Measurements from ENCODE around the gene GGA2.

GRCh38 chr16:23501291-23501690 lies 9.0 kb downstream of the GGA2 start:
- no peak for TF ChIP-seq CTCF (conservative IDR thresholded peaks at IDR 0.05; ENCODE audit: low read length)
- no peak for TF ChIP-seq EZH2phosphoT487 (IDR thresholded peaks at IDR 0.05; ENCODE audit: borderline replicate concordance)

Measured in Loucy (cell line).